AG04449 (cell line): ENCODE results near the gene COX5B.
A peak's percentile ranks its signal among the peaks of the same experiment; 100 is the strongest.
"Not testable (repeated sequence)": the region's sequence is repeated elsewhere in the genome, so short reads cannot be mapped to it uniquely, and the experiment has no call there.

Source experiments
- CTCF ChIA-PET: fragments of 350-600 bp; formaldehyde crosslinking; extraction: SDS; loops from one replicate; lab custom pipeline; 2021; ENCODE audit warnings: antibody characterized with exemption; lab: Yijun Ruan, JAX
- POLR2A ChIA-PET: fragments of 400-600, 350-600 bp; formaldehyde crosslinking; extraction: SDS; loops from one replicate; lab custom pipeline; 2020; ENCODE audit warnings: antibody characterized with exemption, inconsistent platforms; lab: Yijun Ruan, JAX
- DNase-seq: peaks from one replicate; pipeline ENCODE4 v3.0.0-alpha.2; 2010; ENCODE audit warnings: low read depth, low spot score
- H3K4me3 ChIP-seq: 2 replicates; pipeline ENCODE4 v1.5.1; 2011; ENCODE audit warnings: low read depth, mild to moderate bottlenecking, control low read depth, low read length
- CTCF ChIP-seq: IDR thresholded peaks from one replicate; pipeline ENCODE4 v1.5.1; 2011; ENCODE audit warnings: mild to moderate bottlenecking, moderate library complexity, low read length, control low read depth, inconsistent platforms; ENCODE audit not compliant: insufficient read depth; ENCODE audit errors: missing control alignments

Gene COX5B

GRCh38 chr2:97625354-97626048, 20.4 kb upstream of the COX5B start:
- POLR2A ChIA-PET, DNase-seq, H3K4me3 ChIP-seq, CTCF ChIA-PET: not testable (repeated sequence)

GRCh38 chr2:97626049-97626430, 19.8 kb upstream of the COX5B start:
- H3K4me3 ChIP-seq, DNase-seq, POLR2A ChIA-PET, CTCF ChIA-PET: not testable (repeated sequence)

- POLR2A ChIA-PET: no interaction called here
- H3K4me3 ChIP-seq: no peak overlapping the region
- CTCF ChIA-PET: interaction anchor here (2.5 to 3.8 kb wide), 2 partner anchors 21 to 54 kb away, joined by 7 to 28 read pairs; no protein-coding TSS in a partner anchor
Observed at GRCh38 chr2:97644023-97644717, 1.7 kb upstream of the COX5B start.

GRCh38 chr2:97645112-97645694, 659 bp upstream of the COX5B start:
- CTCF ChIA-PET: interaction anchor here (0.8 to 4.7 kb wide), 4 partner anchors 18 to 54 kb away, joined by 3 to 44 read pairs (median 16); partner anchors contain the start of gene ACTR1B
- POLR2A ChIA-PET: interaction anchor here (0.9 to 2.4 kb wide), 5 partner anchors 11 to 55 kb away, joined by 3 to 23 read pairs (median 9); partner anchors contain the start of genes ACTR1B and ANKRD36B
- no peak for DNase-seq
- TF ChIP-seq CTCF: no peak
- peak overlapping the region; percentile 97 for H3K4me3 ChIP-seq

More at GRCh38 chr2:97644023-97644717, 1.7 kb upstream of the COX5B start:
- no peak for TF ChIP-seq CTCF
- DNase-seq: no peak

GRCh38 chr2:97646977-97647376, 1.1 kb downstream of the COX5B start:
- no peak for DNase-seq
- TF ChIP-seq CTCF: no peak
- CTCF ChIA-PET: interaction anchor here (1.1 to 5.4 kb wide), 4 partner anchors 9 to 56 kb away, joined by 3 to 44 read pairs (median 14); partner anchors contain the start of gene ACTR1B
- peak overlapping the region; percentile 97 for H3K4me3 ChIP-seq
- POLR2A ChIA-PET: interaction anchor here (1.4 to 2.4 kb wide), 3 partner anchors 16 to 57 kb away, joined by 9 to 23 read pairs (median 22); partner anchors contain the start of genes ACTR1B and ANKRD36B

- no peak for DNase-seq
- ChIA-PET CTCF (interaction anchor here (1.4 to 5.4 kb wide), 5 partner anchors 8 to 46 kb away, joined by 3 to 22 read pairs (median 6); partner anchors contain the start of gene ACTR1B), POLR2A (interaction anchor here (1.2 to 2.2 kb wide), 2 partner anchors 9 to 11 kb away, joined by 5 to 7 read pairs; no protein-coding TSS in a partner anchor)
- no peak for TF ChIP-seq CTCF
- no peak overlapping the region for H3K4me3 ChIP-seq
Observed at GRCh38 chr2:97651114-97651513, 5.3 kb downstream of the COX5B start.
